K562 (cell line): Measurements from ENCODE around the gene ANKRD27. TPM values are rescaled to one million over a fixed set of nuclear protein-coding genes. Genes with fewer than 3 reads are reported as not detected.

Experiments
- ARID2 ChIP-seq: fragments of 450-650 bp; IDR thresholded peaks from 2 replicates; pipeline ENCODE4 v1.6.1; 2017; ENCODE audit warnings: antibody characterized with exemption, mild to moderate bottlenecking
- BACH1 ChIP-seq: fragments of 200-800 bp; sonication (Bioruptor generic); IDR thresholded peaks from 2 replicates; pipeline ENCODE4 v1.6.1; 2016; ENCODE audit warnings: missing genetic modification characterization, missing compliant biosample characterization
- DMBX1 ChIP-seq: fragments of 250-450 bp; sonication (Bioruptor Pico); IDR thresholded peaks from 2 replicates; pipeline ENCODE4 v1.8.0; 2022; ENCODE audit warnings: inconsistent platforms, mild to moderate bottlenecking, moderate library complexity, borderline replicate concordance
- E2F4 ChIP-seq: sonication (generic); formaldehyde crosslinking; IDR thresholded peaks from 2 replicates; pipeline ENCODE4 v1.8.0; 2022; ENCODE audit warnings: mild to moderate bottlenecking, low read depth, missing genetic modification reagents
- ESRRA ChIP-seq: fragments of 450-650 bp; IDR thresholded peaks from 2 replicates; pipeline ENCODE4 v1.6.1; 2014; ENCODE audit warnings: low read depth, mild to moderate bottlenecking, moderate library complexity, borderline replicate concordance
- LARP7 ChIP-seq: fragments of 450-650 bp; IDR thresholded peaks from 2 replicates; pipeline ENCODE4 v1.6.1; 2016
- MCM2 ChIP-seq: fragments of 450-650 bp; IDR thresholded peaks from 2 replicates; pipeline ENCODE4 v1.6.1; 2017; ENCODE audit warnings: low read depth, mild to moderate bottlenecking
- RBM22 ChIP-seq: fragments of 200-400 bp; formaldehyde crosslinking; IDR thresholded peaks from 2 replicates; pipeline ENCODE4 v1.6.1; 2018; ENCODE audit warnings: low read length, low read depth; ENCODE audit not compliant: poor library complexity, severe bottlenecking
- SREBF2 ChIP-seq: sonication (generic); formaldehyde crosslinking; IDR thresholded peaks from 2 replicates; pipeline ENCODE4 v1.4.0; 2020; ENCODE audit warnings: mild to moderate bottlenecking, missing genetic modification reagents
- ZBTB8A ChIP-seq: fragments of 450-650 bp; IDR thresholded peaks from 2 replicates; pipeline ENCODE4 v1.6.1; 2018; ENCODE audit warnings: mild to moderate bottlenecking, moderate library complexity; ENCODE audit not compliant: partially characterized antibody
- ZFPM2 ChIP-seq: fragments of 250-450 bp; sonication (Bioruptor Pico); IDR thresholded peaks from 2 replicates; pipeline ENCODE4 v1.5.1; 2022; ENCODE audit warnings: mild to moderate bottlenecking
- ZNF121 ChIP-seq: sonication (generic); formaldehyde crosslinking; conservative IDR thresholded peaks from 2 replicates; pipeline ENCODE4 v1.8.0; 2022; ENCODE audit warnings: missing genetic modification reagents
- ZNF507 ChIP-seq: conservative IDR thresholded peaks from 2 replicates; pipeline ENCODE4 v1.6.1; 2017; ENCODE audit warnings: missing genetic modification characterization, missing compliant biosample characterization
- ZNF695 ChIP-seq: fragments of 450-650 bp; formaldehyde crosslinking; IDR thresholded peaks from 2 replicates; pipeline ENCODE4 v1.4.0; 2020; ENCODE audit warnings: mild to moderate bottlenecking, moderate library complexity
- polyA plus RNA-seq, 8 experiments: library from polyadenylated mRNA; depleted of rRNA in 4 of 8; stranded (reverse) in 5 of 8; unstranded in 3 of 8; fragments of >200 nt; fragmentation: Nextera tagmentation in 2 of 8; fragmentation: Illumina TruSeq in 1 of 8; extraction: Ambion mirVana in 2 of 8; extraction: Trizol in 1 of 8; gene quantifications; 2 replicates each; pipeline versions ENCODE4 v1.2.1 to v1.2.3, GENCODE V29; 2011 to 2014; ENCODE audit warnings: inconsistent platforms in 1 of 8, missing spikeins in 1 of 8
- total RNA-seq, 7 experiments: library from RNA; depleted of rRNA in 6 of 7; stranded (reverse); fragments of >200 nt in 6 of 7; fragmentation: Illumina TruSeq in 2 of 7; extraction: Trizol in 2 of 7; gene quantifications; 2 replicates each; pipeline versions ENCODE4 v1.2.1 to v1.2.3, GENCODE V29; 2011 to 2021; ENCODE audit warnings: low replicate concordance in 1 of 7
- TF ChIP-seq, protein P1 (sequence below), 2 experiments: fragments of 150-350 bp in 1 of 2; IDR thresholded peaks; 2 replicates each; pipeline ENCODE4 v1.6.1; 2012 to 2016; ENCODE audit warnings: low read depth in 2 of 2, low read length in 2 of 2, mild to moderate bottlenecking in 1 of 2, moderate library complexity in 1 of 2
- TF ChIP-seq, protein P2 (sequence below), 2 experiments: IDR thresholded peaks; 2 replicates each; pipeline ENCODE4 v1.6.1; 2012; ENCODE audit warnings: improper control_type of control experiment in 2 of 2, low read depth in 2 of 2, low read length in 2 of 2, borderline replicate concordance in 1 of 2
- TF ChIP-seq, protein P3 (sequence below): sonication (generic); formaldehyde crosslinking; IDR thresholded peaks from 2 replicates; pipeline ENCODE4 v1.5.0; 2020; ENCODE audit warnings: missing genetic modification reagents
- TF ChIP-seq, protein P4 (sequence below): fragments of 200-800 bp; sonication (Bioruptor generic); IDR thresholded peaks from 2 replicates; pipeline ENCODE4 v1.6.1; 2017; ENCODE audit warnings: missing genetic modification characterization, missing compliant biosample characterization

Gene ANKRD27
- total and polyA plus RNA-seq, 9 of the 15 experiments (the other 6 are each of a cell fraction or from before 2014, with no cell fraction given) = 5.3 to 71.3 (median 54.2) TPM

- TF ChIP-seq ZNF695 (CRISPR knock-in tag) (no peak), SREBF2 (CRISPR knock-in tag) (no peak), LARP7 (no peak), ZNF507 (tag) (no peak), ZNF121 (CRISPR knock-in tag) (no peak), E2F4 (CRISPR knock-in tag) (no peak), BACH1 (tag) (no peak), ZBTB8A (no peak), MCM2 (no peak), ESRRA (no peak), ARID2 (no peak), DMBX1 (CRISPR knock-in tag) (no peak), ZFPM2 (CRISPR knock-in tag) (no peak), RBM22 (no peak)
- TF ChIP-seq, protein P1, sequence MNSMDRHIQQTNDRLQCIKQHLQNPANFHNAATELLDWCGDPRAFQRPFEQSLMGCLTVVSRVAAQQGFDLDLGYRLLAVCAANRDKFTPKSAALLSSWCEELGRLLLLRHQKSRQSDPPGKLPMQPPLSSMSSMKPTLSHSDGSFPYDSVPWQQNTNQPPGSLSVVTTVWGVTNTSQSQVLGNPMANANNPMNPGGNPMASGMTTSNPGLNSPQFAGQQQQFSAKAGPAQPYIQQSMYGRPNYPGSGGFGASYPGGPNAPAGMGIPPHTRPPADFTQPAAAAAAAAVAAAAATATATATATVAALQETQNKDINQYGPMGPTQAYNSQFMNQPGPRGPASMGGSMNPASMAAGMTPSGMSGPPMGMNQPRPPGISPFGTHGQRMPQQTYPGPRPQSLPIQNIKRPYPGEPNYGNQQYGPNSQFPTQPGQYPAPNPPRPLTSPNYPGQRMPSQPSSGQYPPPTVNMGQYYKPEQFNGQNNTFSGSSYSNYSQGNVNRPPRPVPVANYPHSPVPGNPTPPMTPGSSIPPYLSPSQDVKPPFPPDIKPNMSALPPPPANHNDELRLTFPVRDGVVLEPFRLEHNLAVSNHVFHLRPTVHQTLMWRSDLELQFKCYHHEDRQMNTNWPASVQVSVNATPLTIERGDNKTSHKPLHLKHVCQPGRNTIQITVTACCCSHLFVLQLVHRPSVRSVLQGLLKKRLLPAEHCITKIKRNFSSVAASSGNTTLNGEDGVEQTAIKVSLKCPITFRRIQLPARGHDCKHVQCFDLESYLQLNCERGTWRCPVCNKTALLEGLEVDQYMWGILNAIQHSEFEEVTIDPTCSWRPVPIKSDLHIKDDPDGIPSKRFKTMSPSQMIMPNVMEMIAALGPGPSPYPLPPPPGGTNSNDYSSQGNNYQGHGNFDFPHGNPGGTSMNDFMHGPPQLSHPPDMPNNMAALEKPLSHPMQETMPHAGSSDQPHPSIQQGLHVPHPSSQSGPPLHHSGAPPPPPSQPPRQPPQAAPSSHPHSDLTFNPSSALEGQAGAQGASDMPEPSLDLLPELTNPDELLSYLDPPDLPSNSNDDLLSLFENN (IDR thresholded peaks at IDR 0.05; ENCODE audit: low read depth in 2 of 2, low read length in 2 of 2) = no peak
- TF ChIP-seq, protein P2, sequence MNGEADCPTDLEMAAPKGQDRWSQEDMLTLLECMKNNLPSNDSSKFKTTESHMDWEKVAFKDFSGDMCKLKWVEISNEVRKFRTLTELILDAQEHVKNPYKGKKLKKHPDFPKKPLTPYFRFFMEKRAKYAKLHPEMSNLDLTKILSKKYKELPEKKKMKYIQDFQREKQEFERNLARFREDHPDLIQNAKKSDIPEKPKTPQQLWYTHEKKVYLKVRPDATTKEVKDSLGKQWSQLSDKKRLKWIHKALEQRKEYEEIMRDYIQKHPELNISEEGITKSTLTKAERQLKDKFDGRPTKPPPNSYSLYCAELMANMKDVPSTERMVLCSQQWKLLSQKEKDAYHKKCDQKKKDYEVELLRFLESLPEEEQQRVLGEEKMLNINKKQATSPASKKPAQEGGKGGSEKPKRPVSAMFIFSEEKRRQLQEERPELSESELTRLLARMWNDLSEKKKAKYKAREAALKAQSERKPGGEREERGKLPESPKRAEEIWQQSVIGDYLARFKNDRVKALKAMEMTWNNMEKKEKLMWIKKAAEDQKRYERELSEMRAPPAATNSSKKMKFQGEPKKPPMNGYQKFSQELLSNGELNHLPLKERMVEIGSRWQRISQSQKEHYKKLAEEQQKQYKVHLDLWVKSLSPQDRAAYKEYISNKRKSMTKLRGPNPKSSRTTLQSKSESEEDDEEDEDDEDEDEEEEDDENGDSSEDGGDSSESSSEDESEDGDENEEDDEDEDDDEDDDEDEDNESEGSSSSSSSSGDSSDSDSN (IDR thresholded peaks at IDR 0.05; ENCODE audit: borderline replicate concordance in 1 of 2, low read depth in 2 of 2, low read length in 2 of 2) = no peak
- TF ChIP-seq, protein P3, sequence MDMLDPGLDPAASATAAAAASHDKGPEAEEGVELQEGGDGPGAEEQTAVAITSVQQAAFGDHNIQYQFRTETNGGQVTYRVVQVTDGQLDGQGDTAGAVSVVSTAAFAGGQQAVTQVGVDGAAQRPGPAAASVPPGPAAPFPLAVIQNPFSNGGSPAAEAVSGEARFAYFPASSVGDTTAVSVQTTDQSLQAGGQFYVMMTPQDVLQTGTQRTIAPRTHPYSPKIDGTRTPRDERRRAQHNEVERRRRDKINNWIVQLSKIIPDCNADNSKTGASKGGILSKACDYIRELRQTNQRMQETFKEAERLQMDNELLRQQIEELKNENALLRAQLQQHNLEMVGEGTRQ (CRISPR knock-in tag) = no peak
- TF ChIP-seq, protein P4, sequence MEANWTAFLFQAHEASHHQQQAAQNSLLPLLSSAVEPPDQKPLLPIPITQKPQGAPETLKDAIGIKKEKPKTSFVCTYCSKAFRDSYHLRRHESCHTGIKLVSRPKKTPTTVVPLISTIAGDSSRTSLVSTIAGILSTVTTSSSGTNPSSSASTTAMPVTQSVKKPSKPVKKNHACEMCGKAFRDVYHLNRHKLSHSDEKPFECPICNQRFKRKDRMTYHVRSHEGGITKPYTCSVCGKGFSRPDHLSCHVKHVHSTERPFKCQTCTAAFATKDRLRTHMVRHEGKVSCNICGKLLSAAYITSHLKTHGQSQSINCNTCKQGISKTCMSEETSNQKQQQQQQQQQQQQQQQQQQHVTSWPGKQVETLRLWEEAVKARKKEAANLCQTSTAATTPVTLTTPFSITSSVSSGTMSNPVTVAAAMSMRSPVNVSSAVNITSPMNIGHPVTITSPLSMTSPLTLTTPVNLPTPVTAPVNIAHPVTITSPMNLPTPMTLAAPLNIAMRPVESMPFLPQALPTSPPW = no peak
These were observed 75.2 kb downstream of the ANKRD27 start (continued) for GRCh38 chr19:32599736-32600157.
